ENCODE data around the gene MTSS2. TPM values are rescaled to one million over a fixed set of nuclear protein-coding genes. Genes with fewer than 3 reads are reported as not detected.

The MTSS2 gene
- total RNA-seq, 3 donors from 2014 or later (not counting 1 experiment from before 2014, with no cell fraction given): 3.8 to 8.8 (median 4.4) TPM

- Mint-ChIP-seq H3K4me1 (no peaks in the 10 kb centered on the region), H3K9me3 (no peaks in the 10 kb centered on the region), H3K4me3 (no peak overlapping the region), H3K36me3 (no peaks in the 10 kb centered on the region), H3K27ac (no peak overlapping the region), H3K27me3 (ENCODE audit: low read depth in 2 of 2) (no peaks in the 10 kb centered on the region)
- no peak for TF ChIP-seq CTCF (IDR thresholded peaks at IDR 0.05)
- H3K9me3 ChIP-seq (ENCODE audit: control insufficient read depth, insufficient read depth, low read length): no peaks in the 10 kb centered on the region
- intact Hi-C loops (cut with micrococcal nuclease): loop anchor here (10.0 kb wide), 2 partner anchors 495 to 955 kb away; no protein-coding TSS in a partner anchor
- ATAC-seq (no peak), DNase-seq (no peak)
- no peaks in the 10 kb centered on the region for H3K36me3 ChIP-seq (ENCODE audit: control insufficient read depth, insufficient read depth, low read length)
- H3K27me3 ChIP-seq (ENCODE audit: control insufficient read depth, insufficient read depth, low read length): no peaks in the 10 kb centered on the region
- no peaks in the 10 kb centered on the region for H3K4me1 ChIP-seq (ENCODE audit: control insufficient read depth, insufficient read depth, low read length)
- 86% methylated on average over 16 of the region's 16 CpGs for WGBS (ENCODE audit: insufficient coverage)
- H3K4me3 ChIP-seq (ENCODE audit: low read length): no peak overlapping the region
- H3K27ac ChIP-seq (ENCODE audit: low read length): no peak overlapping the region
These were observed 25.7 kb downstream of the MTSS2 start for GRCh38 chr16:70659953-70660671.

GRCh38 chr16:70659546-70659945 lies 26.3 kb downstream of the MTSS2 start:
- Mint-ChIP-seq H3K9me3 (no peaks in the 10 kb centered on the region), H3K4me1 (no peaks in the 10 kb centered on the region), H3K4me3 (no peak overlapping the region), H3K27ac (no peak overlapping the region), H3K36me3 (no peaks in the 10 kb centered on the region), H3K27me3 (ENCODE audit: low read depth in 2 of 2) (no peaks in the 10 kb centered on the region)
- no peak overlapping the region for H3K27ac ChIP-seq (ENCODE audit: low read length)
- no peaks in the 10 kb centered on the region for H3K27me3 ChIP-seq (ENCODE audit: control insufficient read depth, insufficient read depth, low read length)
- H3K4me3 ChIP-seq (ENCODE audit: low read length): no peak overlapping the region
- DNase-seq: no peak
- H3K36me3 ChIP-seq (ENCODE audit: control insufficient read depth, insufficient read depth, low read length): no peaks in the 10 kb centered on the region
- intact Hi-C loops (cut with micrococcal nuclease): loop anchor here (10.0 kb wide), 2 partner anchors 495 to 955 kb away; no protein-coding TSS in a partner anchor
- no peak for TF ChIP-seq CTCF (IDR thresholded peaks at IDR 0.05)
- H3K4me1 ChIP-seq (ENCODE audit: control insufficient read depth, insufficient read depth, low read length): no peaks in the 10 kb centered on the region
- 88% methylated on average over 12 of the region's 12 CpGs for WGBS (ENCODE audit: insufficient coverage)
- ATAC-seq: no peak
- H3K9me3 ChIP-seq (ENCODE audit: control insufficient read depth, insufficient read depth, low read length): no peaks in the 10 kb centered on the region

GRCh38 chr16:70658921-70659320 lies 26.9 kb downstream of the MTSS2 start:
- no peaks in the 10 kb centered on the region for H3K36me3 ChIP-seq (ENCODE audit: control insufficient read depth, insufficient read depth, low read length)
- intact Hi-C loops (cut with micrococcal nuclease): loop anchor here (10.0 kb wide), 2 partner anchors 494 to 954 kb away; no protein-coding TSS in a partner anchor
- H3K4me1 ChIP-seq (ENCODE audit: control insufficient read depth, insufficient read depth, low read length): peaks cover 2% of the 10 kb centered on the region
- H3K27ac ChIP-seq (ENCODE audit: low read length): no peak overlapping the region
- Mint-ChIP-seq H3K27ac (no peak overlapping the region), H3K27me3 (ENCODE audit: low read depth in 2 of 2) (no peaks in the 10 kb centered on the region), H3K9me3 (no peaks in the 10 kb centered on the region), H3K4me3 (no peak overlapping the region), H3K36me3 (no peaks in the 10 kb centered on the region), H3K4me1 (peaks cover 1 to 2% of the 10 kb centered on the region in 2 donors)
- WGBS (ENCODE audit: insufficient coverage): 75% methylated on average over 5 of the region's 5 CpGs
- DNase-seq (no peak), ATAC-seq (no peak)
- no peaks in the 10 kb centered on the region for H3K9me3 ChIP-seq (ENCODE audit: control insufficient read depth, insufficient read depth, low read length)
- H3K4me3 ChIP-seq (ENCODE audit: low read length): no peak overlapping the region
- H3K27me3 ChIP-seq (ENCODE audit: control insufficient read depth, insufficient read depth, low read length): no peaks in the 10 kb centered on the region
- TF ChIP-seq CTCF (IDR thresholded peaks at IDR 0.05): no peak
